Psoas muscle (tissue), 8 donors: Measurements from ENCODE around the gene TRHDE. TPM values are rescaled to one million over a fixed set of nuclear protein-coding genes. Genes with fewer than 3 reads are reported as not detected.

Experiments used
- ATAC-seq, 4 donors: fragments of 200-7000 bp; cut with Tn5 transposase; one replicate each; pipeline ENCODE4 v1.9.1; 2020; ENCODE audit warnings: moderate library complexity in 3 of 4, mild to moderate bottlenecking in 2 of 4
- DNase-seq, 2 donors: peaks; one replicate each; pipeline ENCODE4 v3.0.0-alpha.2; 2020
- H3K27ac ChIP-seq: fragments of 200-600 bp; one replicate; pipeline ENCODE4 v1.8.0; 2022
- H3K27me3 ChIP-seq, 3 donors: fragments of 200-600 bp in 1 of 3; one replicate each; pipeline versions ENCODE4 v1.6.1 to v1.8.0; 2013 to 2022; ENCODE audit warnings: low read length in 2 of 3, mild to moderate bottlenecking in 2 of 3, moderate library complexity in 1 of 3; ENCODE audit not compliant: insufficient read depth in 3 of 3
- H3K36me3 ChIP-seq, 2 donors: fragments of 200-600 bp in 1 of 2; one replicate each; pipeline versions ENCODE4 v1.6.1 to v1.8.0; 2013 to 2022; ENCODE audit warnings: low read depth in 1 of 2, mild to moderate bottlenecking in 1 of 2, moderate library complexity in 1 of 2; ENCODE audit not compliant: insufficient read depth in 1 of 2
- H3K4me1 ChIP-seq: fragments of 200-600 bp; one replicate; pipeline ENCODE4 v1.8.0; 2022
- H3K4me3 ChIP-seq: fragments of 200-600 bp; one replicate; pipeline ENCODE4 v1.8.0; 2022; ENCODE audit warnings: mild to moderate bottlenecking
- H3K9me3 ChIP-seq: fragments of 200-600 bp; one replicate; pipeline ENCODE4 v1.8.0; 2022
- WGBS, 3 donors: extraction: QIAGEN DNeasy Blood & Tissue Kit; methylation state at CpG; one replicate each; pipeline versions ENCODE4 v1.1.6 to v1.1.7; 2013; 5-methylcytosine and 5-hydroxymethylcytosine counted together
- intact Hi-C, 2 donors: fragments of 100-400 bp; cut with DNase I; formaldehyde crosslinking; loops; one replicate each; pipeline versions ENCODE4 v1.11.0 to v1.14.2; 2022
- long read RNA-seq, 2 donors: library from polyadenylated mRNA; unstranded; transcript quantifications; one replicate each; pipeline ENCODE4 v2.0.0, GENCODE V29; 2021
- polyA plus RNA-seq, 3 donors: library from polyadenylated mRNA; stranded (reverse); fragments of 200-250 nt; gene quantifications; one replicate each; pipeline ENCODE4 v1.2.3, GENCODE V29; 2013
- total RNA-seq, 4 donors: library from RNA; stranded (reverse); fragmentation: NEBNext Ultra II Directional in 2 of 4; extraction: Animal tissue kit (Norgen Biotek cat#: 25700) in 2 of 4; gene quantifications; one replicate each; pipeline versions ENCODE4 v1.2.1 to v1.2.4, GENCODE V29; 2021 to 2023
- TF ChIP-seq, protein P1 (sequence below): fragments of 200-600 bp; IDR thresholded peaks from one replicate; pipeline ENCODE4 v1.8.0; 2022; ENCODE audit warnings: antibody characterized with exemption
- donor health status: healthy with polysubstance abuse.
- donor health status: DM: no; HTN: no; CAD: no; lungs with moderate emphysema.
- donor health status: Bipolar disorder and iron deficiency.
- donor health status: healthy.
- donor health status: DM: yes; HTN: yes; CAD: no.
- donor health status: DM: no; HTN: no; CAD: no.
- donor health status: DM: no; HTN: no; CAD: no.
- donor health status: DM: yes; HTN: yes; CAD: no.

TRHDE gene, protein sequence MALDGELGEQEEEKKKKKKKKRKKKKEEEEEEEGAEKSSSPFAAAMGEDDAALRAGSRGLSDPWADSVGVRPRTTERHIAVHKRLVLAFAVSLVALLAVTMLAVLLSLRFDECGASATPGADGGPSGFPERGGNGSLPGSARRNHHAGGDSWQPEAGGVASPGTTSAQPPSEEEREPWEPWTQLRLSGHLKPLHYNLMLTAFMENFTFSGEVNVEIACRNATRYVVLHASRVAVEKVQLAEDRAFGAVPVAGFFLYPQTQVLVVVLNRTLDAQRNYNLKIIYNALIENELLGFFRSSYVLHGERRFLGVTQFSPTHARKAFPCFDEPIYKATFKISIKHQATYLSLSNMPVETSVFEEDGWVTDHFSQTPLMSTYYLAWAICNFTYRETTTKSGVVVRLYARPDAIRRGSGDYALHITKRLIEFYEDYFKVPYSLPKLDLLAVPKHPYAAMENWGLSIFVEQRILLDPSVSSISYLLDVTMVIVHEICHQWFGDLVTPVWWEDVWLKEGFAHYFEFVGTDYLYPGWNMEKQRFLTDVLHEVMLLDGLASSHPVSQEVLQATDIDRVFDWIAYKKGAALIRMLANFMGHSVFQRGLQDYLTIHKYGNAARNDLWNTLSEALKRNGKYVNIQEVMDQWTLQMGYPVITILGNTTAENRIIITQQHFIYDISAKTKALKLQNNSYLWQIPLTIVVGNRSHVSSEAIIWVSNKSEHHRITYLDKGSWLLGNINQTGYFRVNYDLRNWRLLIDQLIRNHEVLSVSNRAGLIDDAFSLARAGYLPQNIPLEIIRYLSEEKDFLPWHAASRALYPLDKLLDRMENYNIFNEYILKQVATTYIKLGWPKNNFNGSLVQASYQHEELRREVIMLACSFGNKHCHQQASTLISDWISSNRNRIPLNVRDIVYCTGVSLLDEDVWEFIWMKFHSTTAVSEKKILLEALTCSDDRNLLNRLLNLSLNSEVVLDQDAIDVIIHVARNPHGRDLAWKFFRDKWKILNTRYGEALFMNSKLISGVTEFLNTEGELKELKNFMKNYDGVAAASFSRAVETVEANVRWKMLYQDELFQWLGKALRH
- total RNA-seq (1 to 10 TPM in 2 of 4 donors, under 1 TPM in 2; 0.13 to 1.7 (median 1.1) TPM), polyA plus RNA-seq (under 1 TPM; 0.08 to 0.75 (median 0.27) TPM)
- long read RNA-seq, donor 1, partial matches to known transcripts: 3 of 3 reads
- long read RNA-seq, donor 1, other reads (novel, unspliced or antisense): 0 of 3 reads
- long read RNA-seq, donor 2, full-length matches to known transcripts: 1 of 2 reads
- long read RNA-seq, donor 2, partial matches to known transcripts: 1 of 2 reads
- long read RNA-seq, donor 2, other reads (novel, unspliced or antisense): 0 of 2 reads

- TF ChIP-seq, protein P1, sequence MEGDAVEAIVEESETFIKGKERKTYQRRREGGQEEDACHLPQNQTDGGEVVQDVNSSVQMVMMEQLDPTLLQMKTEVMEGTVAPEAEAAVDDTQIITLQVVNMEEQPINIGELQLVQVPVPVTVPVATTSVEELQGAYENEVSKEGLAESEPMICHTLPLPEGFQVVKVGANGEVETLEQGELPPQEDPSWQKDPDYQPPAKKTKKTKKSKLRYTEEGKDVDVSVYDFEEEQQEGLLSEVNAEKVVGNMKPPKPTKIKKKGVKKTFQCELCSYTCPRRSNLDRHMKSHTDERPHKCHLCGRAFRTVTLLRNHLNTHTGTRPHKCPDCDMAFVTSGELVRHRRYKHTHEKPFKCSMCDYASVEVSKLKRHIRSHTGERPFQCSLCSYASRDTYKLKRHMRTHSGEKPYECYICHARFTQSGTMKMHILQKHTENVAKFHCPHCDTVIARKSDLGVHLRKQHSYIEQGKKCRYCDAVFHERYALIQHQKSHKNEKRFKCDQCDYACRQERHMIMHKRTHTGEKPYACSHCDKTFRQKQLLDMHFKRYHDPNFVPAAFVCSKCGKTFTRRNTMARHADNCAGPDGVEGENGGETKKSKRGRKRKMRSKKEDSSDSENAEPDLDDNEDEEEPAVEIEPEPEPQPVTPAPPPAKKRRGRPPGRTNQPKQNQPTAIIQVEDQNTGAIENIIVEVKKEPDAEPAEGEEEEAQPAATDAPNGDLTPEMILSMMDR: no peak
- Histone ChIP-seq H3K27me3 (peaks cover 6 to 50% (median 20%) of the 10 kb centered on the region in 3 donors), H3K27ac (peak within 1 kb of the TSS; percentile 65), H3K9me3 (no peaks in the 10 kb centered on the region), H3K4me3 (peak within 1 kb of the TSS; percentile 71), H3K36me3 (no peaks in the 10 kb centered on the region), H3K4me1 (peaks cover 10% of the 10 kb centered on the region)
- ATAC-seq (peak; percentile 45 to 67 (median 58)), DNase-seq (peak in 1 of 2 donors; percentile 76)
- intact Hi-C loops: no loop called here
- 0 to 1% (median 1%) methylated on average over 49 to 60 of the region's 60 CpGs for WGBS, 3 donors
Observed at GRCh38 chr12:72272091-72272661, at the start of gene TRHDE. TSS of gene TRHDE (plus strand) at chr12:72272370. CDS start at chr12:72272644, 274 bp downstream.

DNA sequence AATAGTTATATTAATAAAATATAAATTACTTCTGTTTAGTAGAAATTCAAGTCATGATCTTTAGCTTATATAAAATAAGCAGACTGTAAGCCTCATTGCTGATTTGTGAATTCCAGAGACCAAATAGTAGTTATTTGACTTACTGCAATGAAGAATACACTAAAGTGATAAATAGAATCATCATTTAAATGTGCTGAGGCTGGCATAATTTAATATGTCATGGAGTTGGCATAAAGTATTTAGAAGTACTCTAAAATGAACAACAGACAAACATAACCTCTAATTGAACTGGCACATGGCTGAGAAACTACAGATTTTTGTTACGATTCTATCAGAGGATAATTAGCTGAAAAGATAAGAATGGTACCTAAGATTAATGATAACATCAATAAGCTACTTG is 45.7 kb upstream of the TRHDE start:
- H3K27me3 ChIP-seq: no peaks in the 10 kb centered on the region
- no peaks in the 10 kb centered on the region for H3K9me3 ChIP-seq
- H3K4me3 ChIP-seq: no peak overlapping the region
- H3K27ac ChIP-seq: no peak overlapping the region
- H3K36me3 ChIP-seq: no peaks in the 10 kb centered on the region
- TF ChIP-seq, protein P1: no peak
- no peak for ATAC-seq
- WGBS, 3 donors: 86 to 90% (median 88%) methylated on average over 1 of the region's 1 CpG
- DNase-seq: no peak
- intact Hi-C loops: no loop called here
- H3K4me1 ChIP-seq: no peaks in the 10 kb centered on the region

- Histone ChIP-seq H3K27me3 (no peaks in the 10 kb centered on the region), H3K4me1 (no peaks in the 10 kb centered on the region), H3K4me3 (no peak overlapping the region), H3K9me3 (no peaks in the 10 kb centered on the region), H3K27ac (no peak overlapping the region), H3K36me3 (no peaks in the 10 kb centered on the region)
- intact Hi-C loops: no loop called here
- ATAC-seq: no peak
- TF ChIP-seq, protein P1: no peak
- DNase-seq: no peak
Observed at GRCh38 chr12:72228424-72228823, 43.7 kb upstream of the TRHDE start.

GRCh38 chr12:72230589-72230988 is 41.6 kb upstream of the TRHDE start:
- Histone ChIP-seq H3K36me3 (no peaks in the 10 kb centered on the region), H3K9me3 (no peaks in the 10 kb centered on the region), H3K27ac (no peak overlapping the region), H3K4me1 (no peaks in the 10 kb centered on the region), H3K27me3 (no peaks in the 10 kb centered on the region), H3K4me3 (no peak overlapping the region)
- intact Hi-C loops: no loop called here
- no peak for DNase-seq
- no peak for ATAC-seq
- WGBS, 3 donors: 42 to 43% (median 42%) methylated on average over 4 of the region's 4 CpGs
- TF ChIP-seq, protein P1: no peak
